BE2C (cell line): ENCODE data around the gene OR2V1.
"Not testable (repeated sequence)": the region's sequence is repeated elsewhere in the genome, so short reads cannot be mapped to it uniquely, and the experiment has no call there.

Experiments used
- DNase-seq: peaks from one replicate; pipeline ENCODE4 v3.0.0-alpha.2; 2020
- H3K27me3 ChIP-seq: fragments of 250-450 bp; sonication (Bioruptor Pico); 2 replicates; pipeline ENCODE4 v1.5.1; 2020; ENCODE audit warnings: mild to moderate bottlenecking
- H3K36me3 ChIP-seq: fragments of 250-450 bp; sonication (Bioruptor Pico); 2 replicates; pipeline ENCODE4 v1.5.1; 2020; ENCODE audit warnings: mild to moderate bottlenecking
- H3K4me1 ChIP-seq: fragments of 250-450 bp; sonication (Bioruptor Pico); 2 replicates; pipeline ENCODE4 v1.5.1; 2020
- H3K4me3 ChIP-seq: 2 replicates; pipeline ENCODE4 v1.5.1; 2011; ENCODE audit warnings: low read depth, low read length
- H3K9me3 ChIP-seq: fragments of 250-450 bp; sonication (Bioruptor Pico); 2 replicates; pipeline ENCODE4 v1.5.1; 2020
- TF ChIP-seq, protein P1 (sequence below): IDR thresholded peaks from 2 replicates; pipeline ENCODE4 v1.5.1; 2012; ENCODE audit warnings: mild to moderate bottlenecking, low read depth, low read length

The OR2V1 gene

DNA sequence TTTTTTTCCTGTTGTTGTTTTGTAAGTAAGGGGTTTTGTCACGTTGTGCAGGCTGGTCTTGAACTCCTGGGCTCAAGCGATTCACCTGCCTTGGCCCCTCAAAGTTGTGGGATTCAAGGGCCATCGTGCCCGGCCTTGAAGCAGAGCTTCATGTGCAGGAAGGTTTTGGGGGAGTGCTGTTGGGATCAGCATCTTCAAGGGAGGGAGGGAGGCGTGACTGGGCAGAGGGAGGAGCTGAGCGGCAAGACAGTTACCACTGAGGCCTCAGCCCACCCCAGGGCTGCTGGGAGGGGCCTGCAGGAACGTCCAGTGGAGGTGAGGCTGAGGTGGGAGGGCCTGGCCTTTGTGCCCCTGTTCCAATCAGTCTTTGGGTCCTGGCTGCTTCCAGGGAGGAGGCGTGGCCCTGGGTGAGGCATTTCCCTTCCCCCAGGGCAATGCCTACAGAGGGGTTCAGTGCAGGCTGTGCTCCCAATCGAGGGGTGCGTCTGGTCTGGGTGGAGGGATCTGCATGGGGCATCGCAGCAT, 21.4 kb downstream of the OR2V1 start:
- TF ChIP-seq, protein P1, sequence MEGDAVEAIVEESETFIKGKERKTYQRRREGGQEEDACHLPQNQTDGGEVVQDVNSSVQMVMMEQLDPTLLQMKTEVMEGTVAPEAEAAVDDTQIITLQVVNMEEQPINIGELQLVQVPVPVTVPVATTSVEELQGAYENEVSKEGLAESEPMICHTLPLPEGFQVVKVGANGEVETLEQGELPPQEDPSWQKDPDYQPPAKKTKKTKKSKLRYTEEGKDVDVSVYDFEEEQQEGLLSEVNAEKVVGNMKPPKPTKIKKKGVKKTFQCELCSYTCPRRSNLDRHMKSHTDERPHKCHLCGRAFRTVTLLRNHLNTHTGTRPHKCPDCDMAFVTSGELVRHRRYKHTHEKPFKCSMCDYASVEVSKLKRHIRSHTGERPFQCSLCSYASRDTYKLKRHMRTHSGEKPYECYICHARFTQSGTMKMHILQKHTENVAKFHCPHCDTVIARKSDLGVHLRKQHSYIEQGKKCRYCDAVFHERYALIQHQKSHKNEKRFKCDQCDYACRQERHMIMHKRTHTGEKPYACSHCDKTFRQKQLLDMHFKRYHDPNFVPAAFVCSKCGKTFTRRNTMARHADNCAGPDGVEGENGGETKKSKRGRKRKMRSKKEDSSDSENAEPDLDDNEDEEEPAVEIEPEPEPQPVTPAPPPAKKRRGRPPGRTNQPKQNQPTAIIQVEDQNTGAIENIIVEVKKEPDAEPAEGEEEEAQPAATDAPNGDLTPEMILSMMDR, result no peak
- no peaks in the 10 kb centered on the region for H3K4me1 ChIP-seq
- DNase-seq, result no peak
- H3K4me3 ChIP-seq, result no peak overlapping the region
- no peaks in the 10 kb centered on the region for H3K36me3 ChIP-seq
- H3K9me3 ChIP-seq, result peaks cover under 1% of the 10 kb centered on the region; the same call in 1 of the 2 replicates
- H3K27me3 ChIP-seq, result peaks cover 39% of the 10 kb centered on the region

GRCh38 chr5:181108578-181109165, 22.3 kb downstream of the OR2V1 start:
- Histone ChIP-seq H3K9me3 (no peaks in the 10 kb centered on the region), H3K36me3 (no peaks in the 10 kb centered on the region), H3K4me1 (no peaks in the 10 kb centered on the region), H3K4me3 (no peak overlapping the region), H3K27me3 (peaks cover 39% of the 10 kb centered on the region)
- TF ChIP-seq, protein P1, result no peak
- DNase-seq, result no peak

- TF ChIP-seq, protein P1, result no peak
- Histone ChIP-seq H3K9me3 (no peaks in the 10 kb centered on the region), H3K36me3 (no peaks in the 10 kb centered on the region), H3K27me3 (peaks cover 39% of the 10 kb centered on the region), H3K4me3 (no peak overlapping the region), H3K4me1 (no peaks in the 10 kb centered on the region)
- no peak for DNase-seq
Measured at GRCh38 chr5:181107699-181108098, 23.3 kb downstream of the OR2V1 start.

DNA sequence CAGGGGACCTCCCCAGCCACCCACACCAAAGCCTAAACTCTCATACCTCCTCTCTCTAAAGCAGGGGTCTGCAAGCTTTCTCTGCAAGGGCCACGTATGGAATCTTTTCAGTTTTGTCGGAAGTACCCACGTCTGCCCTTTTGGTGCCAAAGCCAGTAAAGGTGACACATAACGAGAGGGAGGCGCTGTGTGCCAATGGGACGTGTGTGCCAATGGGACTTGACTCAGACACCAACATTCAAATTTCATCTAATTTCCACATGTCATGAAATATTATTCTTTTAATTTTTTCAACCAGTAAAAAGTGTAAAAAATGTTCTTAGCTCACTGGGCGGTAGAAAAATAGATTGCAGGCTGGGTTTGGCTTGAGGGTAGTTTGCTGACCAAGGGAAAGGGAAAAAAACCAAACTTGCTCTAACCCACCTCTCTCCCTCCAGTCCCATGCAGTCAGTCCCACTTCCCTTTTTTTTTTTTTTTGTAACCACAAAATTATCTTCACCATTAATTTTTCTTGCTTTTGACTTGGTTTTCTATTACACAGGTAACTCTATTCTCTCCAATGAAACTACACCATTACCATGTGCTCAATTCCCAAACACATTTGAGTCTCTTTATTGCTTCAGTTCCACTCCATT, 25.5 kb downstream of the OR2V1 start:
- H3K27me3 ChIP-seq, result peaks cover 22% of the 10 kb centered on the region
- DNase-seq, result no peak
- no peak overlapping the region for H3K4me3 ChIP-seq
- H3K9me3 ChIP-seq, result no peaks in the 10 kb centered on the region
- H3K36me3 ChIP-seq, result no peaks in the 10 kb centered on the region
- TF ChIP-seq, protein P1, result no peak
- H3K4me1 ChIP-seq, result no peaks in the 10 kb centered on the region

DNA sequence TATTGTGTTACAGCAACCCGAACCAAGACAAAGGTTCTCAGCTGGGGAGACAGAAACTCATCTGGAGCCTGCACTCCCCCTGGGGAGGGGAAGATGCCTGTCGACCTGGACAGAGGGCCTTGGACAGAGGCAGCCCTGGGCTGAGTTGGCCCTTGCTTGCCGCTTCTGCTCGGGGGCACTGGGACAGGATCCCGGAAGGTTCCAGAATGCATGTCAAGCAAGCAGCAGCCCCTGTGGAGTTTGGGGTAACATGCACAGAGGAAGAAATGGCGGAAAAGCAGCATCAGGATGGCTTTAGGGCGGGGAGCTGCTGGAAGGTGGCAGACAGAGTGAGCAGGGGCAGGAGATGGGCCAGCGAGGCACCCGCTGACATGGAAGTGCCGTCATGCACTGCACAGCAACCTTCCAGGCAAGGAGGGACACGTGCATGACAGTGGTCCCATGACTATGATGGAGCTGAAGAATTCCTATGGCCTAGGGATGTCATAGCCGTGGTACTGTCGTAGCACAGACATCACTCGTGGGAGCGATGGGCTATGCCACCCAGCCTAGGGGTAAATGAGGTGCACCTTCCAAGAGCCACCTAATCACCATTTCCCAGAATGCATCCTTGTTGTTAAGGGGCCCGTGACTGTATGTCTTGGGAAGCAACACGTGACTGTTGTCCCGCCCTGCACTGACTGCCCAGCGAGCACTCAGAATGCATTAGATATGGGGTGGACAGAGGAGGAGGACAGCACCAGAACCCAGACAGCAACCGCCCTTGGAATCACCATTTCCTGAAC, 26.2 kb downstream of the OR2V1 start:
- H3K4me1 ChIP-seq, H3K9me3 ChIP-seq, DNase-seq, H3K36me3 ChIP-seq, H3K4me3 ChIP-seq: not testable (repeated sequence)
- peaks cover 29% of the 10 kb centered on the region for H3K27me3 ChIP-seq

- H3K9me3 ChIP-seq, H3K36me3 ChIP-seq, DNase-seq, H3K4me1 ChIP-seq: not testable (repeated sequence)
- Histone ChIP-seq H3K27me3 (peaks cover 34% of the 10 kb centered on the region), H3K4me3 (peak overlapping the region; percentile 26)
Measured at GRCh38 chr5:181104259-181104568, 26.8 kb downstream of the OR2V1 start.

- H3K4me1 ChIP-seq, H3K4me3 ChIP-seq, DNase-seq, H3K9me3 ChIP-seq, H3K36me3 ChIP-seq: not testable (repeated sequence)
- peaks cover 30% of the 10 kb centered on the region for H3K27me3 ChIP-seq
Measured at GRCh38 chr5:181101930-181102674, 28.9 kb downstream of the OR2V1 start.

- not testable (repeated sequence) for H3K4me1 ChIP-seq, DNase-seq, H3K4me3 ChIP-seq, H3K9me3 ChIP-seq, H3K36me3 ChIP-seq
- peaks cover 23% of the 10 kb centered on the region for H3K27me3 ChIP-seq
Measured at GRCh38 chr5:181101030-181101641, 29.8 kb downstream of the OR2V1 start.
